Right lobe of liver (tissue), 6 donors: ENCODE measurements around the gene HTR7. TPM values are rescaled to one million over a fixed set of nuclear protein-coding genes. Genes with fewer than 3 reads are reported as not detected.

Experiments used
- ATAC-seq, 4 donors: fragments of 200-7000 bp; cut with Tn5 transposase; one replicate each; pipeline ENCODE4 v1.9.1; 2020; ENCODE audit warnings: mild to moderate bottlenecking in 4 of 4, moderate library complexity in 4 of 4
- DNase-seq, 3 donors: peaks; one replicate each; pipeline ENCODE4 v3.0.0-alpha.2; 2020
- H3K27ac ChIP-seq, 3 donors: fragments of 200-600 bp; one replicate each; pipeline ENCODE4 v1.8.0; 2022
- H3K27me3 ChIP-seq, 2 donors: fragments of 200-600 bp; one replicate each; pipeline ENCODE4 v1.8.0; 2022
- H3K36me3 ChIP-seq, 4 donors: fragments of 200-600 bp; sonication (generic) in 1 of 4; one replicate each; pipeline versions ENCODE4 v1.5.1 to v1.8.0; 2017 to 2022; ENCODE audit warnings: control low read depth in 1 of 4
- H3K4me1 ChIP-seq, 4 donors: fragments of 200-600 bp; sonication (generic) in 1 of 4; one replicate each; pipeline versions ENCODE4 v1.5.1 to v1.8.0; 2017 to 2022; ENCODE audit warnings: control low read depth in 1 of 4
- H3K4me3 ChIP-seq, 3 donors: fragments of 200-600 bp; one replicate each; pipeline ENCODE4 v1.8.0; 2022
- H3K9me3 ChIP-seq, 4 donors: fragments of 200-600 bp; sonication (generic) in 1 of 4; one replicate each; pipeline versions ENCODE4 v1.5.1 to v1.8.0; 2017 to 2022; ENCODE audit warnings: control low read depth in 1 of 4
- CTCF ChIP-seq, 4 donors: fragments of 200-600 bp in 3 of 4; fragments of 450-650 bp in 1 of 4; IDR thresholded peaks; one replicate each; pipeline versions ENCODE4 v1.5.1 to v1.8.0; 2016 to 2022; ENCODE audit warnings: antibody characterized with exemption in 4 of 4, mild to moderate bottlenecking in 2 of 4
- POLR2A ChIP-seq: fragments of 450-650 bp; IDR thresholded peaks from one replicate; pipeline ENCODE4 v1.6.1; 2017; ENCODE audit warnings: antibody characterized with exemption, mild to moderate bottlenecking
- WGBS: methylation state at CpG from one replicate; pipeline ENCODE4 v1.1.6; 2018; ENCODE audit warnings: low coverage, low lambda C conversion rate; ENCODE audit not compliant: insufficient coverage; ENCODE audit errors: missing lambda C conversion rate; 5-methylcytosine and 5-hydroxymethylcytosine counted together
- intact Hi-C, 2 donors: fragments of 100-400 bp; cut with DNase I; formaldehyde crosslinking; loops; one replicate each; pipeline versions ENCODE4 v1.11.2 to v1.14.1; 2022
- total RNA-seq, 6 experiments: library from RNA; depleted of rRNA in 2 of 6; stranded (reverse); fragments of >200 nt in 2 of 6; fragmentation: NEBNext Ultra II Directional in 3 of 6; extraction: Animal tissue kit (Norgen Biotek cat#: 25700) in 3 of 6; gene quantifications; one replicate each; pipeline versions ENCODE4 v1.1.0 to v1.2.4, GENCODE V29; 2016 to 2023
- donor health status: DM: no; HTN: yes; CAD: no.
- donor health status: DM: no; HTN: no; CAD: no.
- donor health status: DM: no; HTN: no; CAD: no.
- donor health status: DM: no; HTN: yes; CAD: no.
- donor health status: DM: no; HTN: yes; CAD: no.

HTR7 gene
- total RNA-seq, 6 experiments from 2014 or later, result 0.07 to 0.43 (median 0.19) TPM; not detected in 1

- Histone ChIP-seq H3K36me3 (no peaks in the 10 kb centered on the region), H3K27me3 (no peaks in the 10 kb centered on the region), H3K4me1 (no peaks in the 10 kb centered on the region), H3K4me3 (no peak overlapping the region), H3K27ac (no peak overlapping the region), H3K9me3 (no peaks in the 10 kb centered on the region)
- TF ChIP-seq CTCF (IDR thresholded peaks at IDR 0.05) (no peak), POLR2A (no peak)
- intact Hi-C loops, result no loop called here
- DNase-seq (no peak), ATAC-seq (no peak)
- WGBS, result 44% methylated on average over 1 of the region's 1 CpG
These were observed 56.2 kb downstream of the HTR7 start for GRCh38 chr10:90801608-90802007.

- intact Hi-C loops, result no loop called here
- Histone ChIP-seq H3K36me3 (no peaks in the 10 kb centered on the region), H3K4me3 (no peak overlapping the region), H3K4me1 (no peaks in the 10 kb centered on the region), H3K9me3 (no peaks in the 10 kb centered on the region), H3K27ac (no peak overlapping the region), H3K27me3 (no peaks in the 10 kb centered on the region)
- 57% methylated on average over 5 of the region's 5 CpGs for WGBS
- ATAC-seq, result no peak
- no peak for TF ChIP-seq POLR2A
- TF ChIP-seq CTCF (IDR thresholded peaks at IDR 0.05), result no peak
- DNase-seq, result no peak
These were observed 57.5 kb downstream of the HTR7 start for GRCh38 chr10:90800232-90800796.

GRCh38 chr10:90799172-90799571 lies 58.7 kb downstream of the HTR7 start:
- TF ChIP-seq CTCF (IDR thresholded peaks at IDR 0.05), result no peak
- no peak for TF ChIP-seq POLR2A

GRCh38 chr10:90798482-90798881 lies 59.4 kb downstream of the HTR7 start:
- Histone ChIP-seq H3K36me3 (no peaks in the 10 kb centered on the region), H3K9me3 (no peaks in the 10 kb centered on the region), H3K27me3 (no peaks in the 10 kb centered on the region), H3K4me3 (no peak overlapping the region), H3K27ac (no peak overlapping the region), H3K4me1 (no peaks in the 10 kb centered on the region)
- DNase-seq (no peak), ATAC-seq (no peak)
- intact Hi-C loops, result loop anchor here in 1 of 2 donors (10.0 kb wide), 1 partner anchor 1004 kb away; no protein-coding TSS in a partner anchor
- no peak for TF ChIP-seq POLR2A
- TF ChIP-seq CTCF (IDR thresholded peaks at IDR 0.05), result no peak

More at GRCh38 chr10:90799172-90799571, 58.7 kb downstream of the HTR7 start:
- Histone ChIP-seq H3K27ac (no peak overlapping the region), H3K4me3 (no peak overlapping the region), H3K4me1 (no peaks in the 10 kb centered on the region), H3K36me3 (no peaks in the 10 kb centered on the region), H3K27me3 (no peaks in the 10 kb centered on the region), H3K9me3 (no peaks in the 10 kb centered on the region)
- 80% methylated on average over 3 of the region's 3 CpGs for WGBS
- intact Hi-C loops, result loop anchor here in 1 of 2 donors (10.0 kb wide), 1 partner anchor 1004 kb away; no protein-coding TSS in a partner anchor
- ATAC-seq (no peak), DNase-seq (no peak)
